ENCODE data around the gene BPIFA1. TPM values are rescaled to one million over a fixed set of nuclear protein-coding genes. Genes with fewer than 3 reads are reported as not detected.

BPIFA1 gene
- total and polyA plus RNA-seq, 2 donors: 1.2 to 6.0 TPM

- H3K36me3 ChIP-seq (ENCODE audit: control insufficient read depth in 2 of 2, insufficient read depth in 2 of 2, low read length in 1 of 2): no peaks in the 10 kb centered on the region
- no peaks in the 10 kb centered on the region for H3K9me3 ChIP-seq (ENCODE audit: control insufficient read depth in 2 of 2, insufficient read depth in 1 of 2, low read length in 1 of 2)
- no peak overlapping the region for H3K4me3 ChIP-seq (ENCODE audit: low read length in 2 of 2)
- H3K4me1 ChIP-seq (ENCODE audit: control insufficient read depth in 2 of 2, insufficient read depth in 2 of 2, low read length in 2 of 2): no peaks in the 10 kb centered on the region
- no peak for DNase-seq (ENCODE audit: low read depth in 6 of 9, low spot score in 9 of 9)
- peaks cover 0 to 28% of the 10 kb centered on the region in 2 donors for H3K27me3 ChIP-seq (ENCODE audit: control insufficient read depth in 2 of 2, insufficient read depth in 1 of 2, low read length in 1 of 2)
- 92% methylated on average over 9 of the region's 9 CpGs for WGBS
- H3K27ac ChIP-seq (ENCODE audit: low read depth in 1 of 2, low read length in 1 of 2): no peak overlapping the region
These were observed 44.3 kb downstream of the BPIFA1 start for GRCh38 chr20:33280000-33280680.

GRCh38 chr20:33280775-33281174, 45.0 kb downstream of the BPIFA1 start:
- no peak for DNase-seq (ENCODE audit: low read depth in 6 of 9, low spot score in 9 of 9)
- H3K4me1 ChIP-seq (ENCODE audit: control insufficient read depth in 2 of 2, insufficient read depth in 2 of 2, low read length in 2 of 2): no peaks in the 10 kb centered on the region
- peaks cover 0 to 26% of the 10 kb centered on the region in 2 donors for H3K27me3 ChIP-seq (ENCODE audit: control insufficient read depth in 2 of 2, insufficient read depth in 1 of 2, low read length in 1 of 2)
- no peak overlapping the region for H3K27ac ChIP-seq (ENCODE audit: low read depth in 1 of 2, low read length in 1 of 2)
- no peaks in the 10 kb centered on the region for H3K36me3 ChIP-seq (ENCODE audit: control insufficient read depth in 2 of 2, insufficient read depth in 2 of 2, low read length in 1 of 2)
- 96% methylated on average over 7 of the region's 7 CpGs for WGBS
- no peaks in the 10 kb centered on the region for H3K9me3 ChIP-seq (ENCODE audit: control insufficient read depth in 2 of 2, insufficient read depth in 1 of 2, low read length in 1 of 2)
- no peak overlapping the region for H3K4me3 ChIP-seq (ENCODE audit: low read length in 2 of 2)

- no peaks in the 10 kb centered on the region for H3K4me1 ChIP-seq (ENCODE audit: control insufficient read depth in 2 of 2, insufficient read depth in 2 of 2, low read length in 2 of 2)
- no peak overlapping the region for H3K4me3 ChIP-seq (ENCODE audit: low read length in 2 of 2)
- DNase-seq (ENCODE audit: low read depth in 6 of 9, low spot score in 9 of 9): no peak
- peaks cover 0 to 20% of the 10 kb centered on the region in 2 donors for H3K27me3 ChIP-seq (ENCODE audit: control insufficient read depth in 2 of 2, insufficient read depth in 1 of 2, low read length in 1 of 2)
- H3K36me3 ChIP-seq (ENCODE audit: control insufficient read depth in 2 of 2, insufficient read depth in 2 of 2, low read length in 1 of 2): no peaks in the 10 kb centered on the region
- no peak overlapping the region for H3K27ac ChIP-seq (ENCODE audit: low read depth in 1 of 2, low read length in 1 of 2)
- 89% methylated on average over 11 of the region's 11 CpGs for WGBS
- H3K9me3 ChIP-seq (ENCODE audit: control insufficient read depth in 2 of 2, insufficient read depth in 1 of 2, low read length in 1 of 2): no peaks in the 10 kb centered on the region
These were observed 45.9 kb downstream of the BPIFA1 start for GRCh38 chr20:33281550-33282146.

GRCh38 chr20:33282196-33282934, 46.6 kb downstream of the BPIFA1 start:
- Histone ChIP-seq H3K4me3 (ENCODE audit: low read length in 2 of 2) (no peak overlapping the region), H3K9me3 (ENCODE audit: control insufficient read depth in 2 of 2, insufficient read depth in 1 of 2, low read length in 1 of 2) (no peaks in the 10 kb centered on the region), H3K27me3 (ENCODE audit: control insufficient read depth in 2 of 2, insufficient read depth in 1 of 2, low read length in 1 of 2) (peaks cover 2 to 20% of the 10 kb centered on the region in 2 donors), H3K36me3 (ENCODE audit: control insufficient read depth in 2 of 2, insufficient read depth in 2 of 2, low read length in 1 of 2) (no peaks in the 10 kb centered on the region), H3K4me1 (ENCODE audit: control insufficient read depth in 2 of 2, insufficient read depth in 2 of 2, low read length in 2 of 2) (no peaks in the 10 kb centered on the region), H3K27ac (ENCODE audit: low read depth in 1 of 2, low read length in 1 of 2) (no peak overlapping the region)
- no peak for DNase-seq (ENCODE audit: low read depth in 6 of 9, low spot score in 9 of 9)
- WGBS: 93% methylated on average over 8 of the region's 8 CpGs

GRCh38 chr20:33282991-33283555, 47.3 kb downstream of the BPIFA1 start, which contains the start of gene BPIFB1:
BPIFB1 (plus strand) TSS chr20:33283214; CDS start chr20:33286074, 2,860 bp downstream.
- 89% methylated on average over 13 of the region's 13 CpGs for WGBS
- Histone ChIP-seq H3K27me3 (ENCODE audit: control insufficient read depth in 2 of 2, insufficient read depth in 1 of 2, low read length in 1 of 2) (peaks cover 2 to 17% of the 10 kb centered on the region in 2 donors), H3K27ac (ENCODE audit: low read depth in 1 of 2, low read length in 1 of 2) (no peak within 1 kb of the TSS), H3K9me3 (ENCODE audit: control insufficient read depth in 2 of 2, insufficient read depth in 1 of 2, low read length in 1 of 2) (no peaks in the 10 kb centered on the region), H3K4me3 (ENCODE audit: low read length in 2 of 2) (no peak within 1 kb of the TSS), H3K36me3 (ENCODE audit: control insufficient read depth in 2 of 2, insufficient read depth in 2 of 2, low read length in 1 of 2) (no peaks in the 10 kb centered on the region), H3K4me1 (ENCODE audit: control insufficient read depth in 2 of 2, insufficient read depth in 2 of 2, low read length in 2 of 2) (no peaks in the 10 kb centered on the region)
- no peak for DNase-seq (ENCODE audit: low read depth in 6 of 9, low spot score in 9 of 9)

- WGBS: 90% methylated on average over 4 of the region's 4 CpGs
- DNase-seq (ENCODE audit: low read depth in 6 of 9, low spot score in 9 of 9): no peak
- H3K4me3 ChIP-seq (ENCODE audit: low read length in 2 of 2): no peak overlapping the region
- peaks cover 2 to 12% of the 10 kb centered on the region in 2 donors for H3K27me3 ChIP-seq (ENCODE audit: control insufficient read depth in 2 of 2, insufficient read depth in 1 of 2, low read length in 1 of 2)
- no peaks in the 10 kb centered on the region for H3K36me3 ChIP-seq (ENCODE audit: control insufficient read depth in 2 of 2, insufficient read depth in 2 of 2, low read length in 1 of 2)
- no peak overlapping the region for H3K27ac ChIP-seq (ENCODE audit: low read depth in 1 of 2, low read length in 1 of 2)
- no peaks in the 10 kb centered on the region for H3K4me1 ChIP-seq (ENCODE audit: control insufficient read depth in 2 of 2, insufficient read depth in 2 of 2, low read length in 2 of 2)
- no peaks in the 10 kb centered on the region for H3K9me3 ChIP-seq (ENCODE audit: control insufficient read depth in 2 of 2, insufficient read depth in 1 of 2, low read length in 1 of 2)
These were observed 48.5 kb downstream of the BPIFA1 start for GRCh38 chr20:33284284-33284683.

GRCh38 chr20:33284937-33285336, 49.1 kb downstream of the BPIFA1 start:
- H3K4me3 ChIP-seq (ENCODE audit: low read length in 2 of 2): no peak overlapping the region
- peaks cover 2 to 9% of the 10 kb centered on the region in 2 donors for H3K27me3 ChIP-seq (ENCODE audit: control insufficient read depth in 2 of 2, insufficient read depth in 1 of 2, low read length in 1 of 2)
- H3K9me3 ChIP-seq (ENCODE audit: control insufficient read depth in 2 of 2, insufficient read depth in 1 of 2, low read length in 1 of 2): no peaks in the 10 kb centered on the region
- no peaks in the 10 kb centered on the region for H3K4me1 ChIP-seq (ENCODE audit: control insufficient read depth in 2 of 2, insufficient read depth in 2 of 2, low read length in 2 of 2)
- 71% methylated on average over 2 of the region's 2 CpGs for WGBS
- no peaks in the 10 kb centered on the region for H3K36me3 ChIP-seq (ENCODE audit: control insufficient read depth in 2 of 2, insufficient read depth in 2 of 2, low read length in 1 of 2)
- DNase-seq (ENCODE audit: low read depth in 6 of 9, low spot score in 9 of 9): no peak
- no peak overlapping the region for H3K27ac ChIP-seq (ENCODE audit: low read depth in 1 of 2, low read length in 1 of 2)

GRCh38 chr20:33285861-33286495, 50.2 kb downstream of the BPIFA1 start:
- no peaks in the 10 kb centered on the region for H3K9me3 ChIP-seq (ENCODE audit: control insufficient read depth in 2 of 2, insufficient read depth in 1 of 2, low read length in 1 of 2)
- peaks cover 2 to 8% of the 10 kb centered on the region in 2 donors for H3K27me3 ChIP-seq (ENCODE audit: control insufficient read depth in 2 of 2, insufficient read depth in 1 of 2, low read length in 1 of 2)
- H3K36me3 ChIP-seq (ENCODE audit: control insufficient read depth in 2 of 2, insufficient read depth in 2 of 2, low read length in 1 of 2): no peaks in the 10 kb centered on the region
- no peak for DNase-seq (ENCODE audit: low read depth in 6 of 9, low spot score in 9 of 9)
- H3K4me3 ChIP-seq (ENCODE audit: low read length in 2 of 2): no peak overlapping the region
- no peak overlapping the region for H3K27ac ChIP-seq (ENCODE audit: low read depth in 1 of 2, low read length in 1 of 2)
- WGBS: 87% methylated on average over 10 of the region's 10 CpGs
- H3K4me1 ChIP-seq (ENCODE audit: control insufficient read depth in 2 of 2, insufficient read depth in 2 of 2, low read length in 2 of 2): no peaks in the 10 kb centered on the region
